ENCODE measurements around the gene WDR86.

WDR86 gene

GRCh38 chr7:151381348-151382078, 28.3 kb downstream of the WDR86 start:
- no peaks in the 10 kb centered on the region for H3K9me3 ChIP-seq (ENCODE audit: control insufficient read depth, insufficient read depth, low read length)
- no peaks in the 10 kb centered on the region for H3K36me3 ChIP-seq (ENCODE audit: insufficient read depth, low read length)
- H3K9ac ChIP-seq (ENCODE audit: low read depth, low read length): peak overlapping the region; percentile 26; the same call in 1 of the 2 replicates
- H3K4me1 ChIP-seq (ENCODE audit: insufficient read depth, low read length): no peaks in the 10 kb centered on the region

GRCh38 chr7:151381098-151381347, 28.8 kb downstream of the WDR86 start:
- H3K9me3 ChIP-seq (ENCODE audit: control insufficient read depth, insufficient read depth, low read length): no peaks in the 10 kb centered on the region
- no peaks in the 10 kb centered on the region for H3K36me3 ChIP-seq (ENCODE audit: insufficient read depth, low read length)
- H3K4me1 ChIP-seq (ENCODE audit: insufficient read depth, low read length): no peaks in the 10 kb centered on the region
- peak overlapping the region; percentile 26; the same call in 1 of the 2 replicates for H3K9ac ChIP-seq (ENCODE audit: low read depth, low read length)

GRCh38 chr7:151380199-151381097, 29.4 kb downstream of the WDR86 start:
- H3K4me1 ChIP-seq (ENCODE audit: insufficient read depth, low read length): no peaks in the 10 kb centered on the region
- no peaks in the 10 kb centered on the region for H3K9me3 ChIP-seq (ENCODE audit: control insufficient read depth, insufficient read depth, low read length)
- H3K36me3 ChIP-seq (ENCODE audit: insufficient read depth, low read length): no peaks in the 10 kb centered on the region
- no peak overlapping the region for H3K9ac ChIP-seq (ENCODE audit: low read depth, low read length)

GRCh38 chr7:151379534-151380198, 30.2 kb downstream of the WDR86 start:
- Histone ChIP-seq H3K9ac (ENCODE audit: low read depth, low read length) (no peak overlapping the region), H3K9me3 (ENCODE audit: control insufficient read depth, insufficient read depth, low read length) (no peaks in the 10 kb centered on the region), H3K36me3 (ENCODE audit: insufficient read depth, low read length) (no peaks in the 10 kb centered on the region)

GRCh38 chr7:151379193-151379520, 30.7 kb downstream of the WDR86 start:
- no peaks in the 10 kb centered on the region for H3K4me1 ChIP-seq (ENCODE audit: insufficient read depth, low read length)
- no peaks in the 10 kb centered on the region for H3K9me3 ChIP-seq (ENCODE audit: control insufficient read depth, insufficient read depth, low read length)
- no peaks in the 10 kb centered on the region for H3K36me3 ChIP-seq (ENCODE audit: insufficient read depth, low read length)
- no peak overlapping the region for H3K9ac ChIP-seq (ENCODE audit: low read depth, low read length)

More at GRCh38 chr7:151379534-151380198, 30.2 kb downstream of the WDR86 start:
- H3K4me1 ChIP-seq (ENCODE audit: insufficient read depth, low read length): no peaks in the 10 kb centered on the region

- Histone ChIP-seq H3K9ac (ENCODE audit: low read depth, low read length) (no peak overlapping the region), H3K4me1 (ENCODE audit: insufficient read depth, low read length) (no peaks in the 10 kb centered on the region), H3K9me3 (ENCODE audit: control insufficient read depth, insufficient read depth, low read length) (no peaks in the 10 kb centered on the region), H3K36me3 (ENCODE audit: insufficient read depth, low read length) (no peaks in the 10 kb centered on the region)
Observed at GRCh38 chr7:151378496-151379192, 31.2 kb downstream of the WDR86 start.

- Histone ChIP-seq H3K9ac (ENCODE audit: low read depth, low read length) (no peak overlapping the region), H3K9me3 (ENCODE audit: control insufficient read depth, insufficient read depth, low read length) (no peaks in the 10 kb centered on the region), H3K36me3 (ENCODE audit: insufficient read depth, low read length) (no peaks in the 10 kb centered on the region), H3K4me1 (ENCODE audit: insufficient read depth, low read length) (no peaks in the 10 kb centered on the region)
Observed at GRCh38 chr7:151378011-151378410, 31.8 kb downstream of the WDR86 start.

- Histone ChIP-seq H3K4me1 (ENCODE audit: insufficient read depth, low read length) (no peaks in the 10 kb centered on the region), H3K9ac (ENCODE audit: low read depth, low read length) (no peak overlapping the region), H3K9me3 (ENCODE audit: control insufficient read depth, insufficient read depth, low read length) (no peaks in the 10 kb centered on the region), H3K36me3 (ENCODE audit: insufficient read depth, low read length) (no peaks in the 10 kb centered on the region)
Observed at GRCh38 chr7:151377406-151377805, 32.4 kb downstream of the WDR86 start.

- no peak overlapping the region for H3K9ac ChIP-seq (ENCODE audit: low read depth, low read length)
- H3K4me1 ChIP-seq (ENCODE audit: insufficient read depth, low read length): no peaks in the 10 kb centered on the region
- H3K36me3 ChIP-seq (ENCODE audit: insufficient read depth, low read length): no peaks in the 10 kb centered on the region
- no peaks in the 10 kb centered on the region for H3K9me3 ChIP-seq (ENCODE audit: control insufficient read depth, insufficient read depth, low read length)
Observed at GRCh38 chr7:151376218-151376902, 33.5 kb downstream of the WDR86 start.

GRCh38 chr7:151375530-151376217, 34.2 kb downstream of the WDR86 start:
- H3K9ac ChIP-seq (ENCODE audit: low read depth, low read length): no peak overlapping the region
- H3K36me3 ChIP-seq (ENCODE audit: insufficient read depth, low read length): no peaks in the 10 kb centered on the region
- H3K9me3 ChIP-seq (ENCODE audit: control insufficient read depth, insufficient read depth, low read length): no peaks in the 10 kb centered on the region

GRCh38 chr7:151374726-151375125, 35.1 kb downstream of the WDR86 start:
- H3K36me3 ChIP-seq (ENCODE audit: insufficient read depth, low read length): no peaks in the 10 kb centered on the region
- H3K9ac ChIP-seq (ENCODE audit: low read depth, low read length): no peak overlapping the region

More at GRCh38 chr7:151375530-151376217, 34.2 kb downstream of the WDR86 start:
- no peaks in the 10 kb centered on the region for H3K4me1 ChIP-seq (ENCODE audit: insufficient read depth, low read length)

GRCh38 chr7:151374139-151374538, 35.7 kb downstream of the WDR86 start:
- Histone ChIP-seq H3K9ac (ENCODE audit: low read depth, low read length) (no peak overlapping the region), H3K9me3 (ENCODE audit: control insufficient read depth, insufficient read depth, low read length) (no peaks in the 10 kb centered on the region), H3K36me3 (ENCODE audit: insufficient read depth, low read length) (no peaks in the 10 kb centered on the region)

More at GRCh38 chr7:151374726-151375125, 35.1 kb downstream of the WDR86 start:
- H3K9me3 ChIP-seq (ENCODE audit: control insufficient read depth, insufficient read depth, low read length): no peaks in the 10 kb centered on the region
- H3K4me1 ChIP-seq (ENCODE audit: insufficient read depth, low read length): no peaks in the 10 kb centered on the region

GRCh38 chr7:151373599-151373998, 36.2 kb downstream of the WDR86 start:
- no peaks in the 10 kb centered on the region; the same call in 1 of the 2 replicates for H3K36me3 ChIP-seq (ENCODE audit: insufficient read depth, low read length)
- H3K9ac ChIP-seq (ENCODE audit: low read depth, low read length): no peak overlapping the region
- no peaks in the 10 kb centered on the region for H3K4me1 ChIP-seq (ENCODE audit: insufficient read depth, low read length)
- no peaks in the 10 kb centered on the region for H3K9me3 ChIP-seq (ENCODE audit: control insufficient read depth, insufficient read depth, low read length)

More at GRCh38 chr7:151374139-151374538, 35.7 kb downstream of the WDR86 start:
- no peaks in the 10 kb centered on the region for H3K4me1 ChIP-seq (ENCODE audit: insufficient read depth, low read length)
